Nephron progenitor cell (in vitro differentiated cells): ENCODE results near the gene DIP2C.
A peak's percentile ranks its signal among the peaks of the same experiment; 100 is the strongest.

Experiments used
- DNase-seq: peaks from one replicate; pipeline ENCODE4 v3.0.0; 2021
- H3K27ac Mint-ChIP-seq: 2 replicates; pipeline ENCODE4 v1.8.0; 2021; ENCODE audit warnings: mild to moderate bottlenecking, moderate library complexity, mixed read lengths
- H3K27me3 Mint-ChIP-seq: 2 replicates; pipeline ENCODE4 v1.8.0; 2021; ENCODE audit warnings: mild to moderate bottlenecking, low read depth, mixed read lengths; ENCODE audit not compliant: poor library complexity
- H3K36me3 Mint-ChIP-seq: 2 replicates; pipeline ENCODE4 v1.8.0; 2021; ENCODE audit warnings: low read depth, mixed read lengths
- H3K4me1 Mint-ChIP-seq: 2 replicates; pipeline ENCODE4 v1.8.0; 2021; ENCODE audit warnings: mixed read lengths
- H3K4me3 Mint-ChIP-seq: 2 replicates; pipeline ENCODE4 v1.8.0; 2021; ENCODE audit warnings: mild to moderate bottlenecking, moderate library complexity, mixed read lengths
- H3K9me3 Mint-ChIP-seq: 2 replicates; pipeline ENCODE4 v1.8.0; 2021; ENCODE audit warnings: mild to moderate bottlenecking, moderate library complexity, mixed read lengths
- CTCF ChIP-seq: fragments of 200-600 bp; sonication (generic); IDR thresholded peaks from 2 replicates; pipeline ENCODE4 v1.5.0; 2021; ENCODE audit warnings: antibody characterized with exemption

Gene DIP2C

GRCh38 chr10:384538-385305, 304.7 kb downstream of the DIP2C start:
- peak overlapping the region; percentile 23 for H3K27ac Mint-ChIP-seq
- TF ChIP-seq CTCF, result no peak
- H3K4me1 Mint-ChIP-seq, result peaks cover 30% of the 10 kb centered on the region
- H3K9me3 Mint-ChIP-seq, result no peaks in the 10 kb centered on the region
- H3K27me3 Mint-ChIP-seq, result no peaks in the 10 kb centered on the region
- H3K36me3 Mint-ChIP-seq, result peaks cover 76% of the 10 kb centered on the region
- no peak overlapping the region for H3K4me3 Mint-ChIP-seq
- DNase-seq, result no peak

- DNase-seq, result no peak
- H3K27me3 Mint-ChIP-seq, result no peaks in the 10 kb centered on the region
Measured at GRCh38 chr10:383519-383918, 305.9 kb downstream of the DIP2C start.

GRCh38 chr10:381805-382204, 307.7 kb downstream of the DIP2C start:
- H3K36me3 Mint-ChIP-seq, result peaks cover 78% of the 10 kb centered on the region
- H3K9me3 Mint-ChIP-seq, result no peaks in the 10 kb centered on the region
- H3K27me3 Mint-ChIP-seq, result no peaks in the 10 kb centered on the region
- no peak for DNase-seq
- peaks cover 20% of the 10 kb centered on the region for H3K4me1 Mint-ChIP-seq
- no peak overlapping the region for H3K27ac Mint-ChIP-seq
- no peak overlapping the region for H3K4me3 Mint-ChIP-seq
- TF ChIP-seq CTCF, result no peak

More at GRCh38 chr10:383519-383918, 305.9 kb downstream of the DIP2C start:
- no peak overlapping the region for H3K4me3 Mint-ChIP-seq
- TF ChIP-seq CTCF, result no peak
- H3K36me3 Mint-ChIP-seq, result peaks cover 79% of the 10 kb centered on the region
- H3K9me3 Mint-ChIP-seq, result no peaks in the 10 kb centered on the region
- H3K27ac Mint-ChIP-seq, result no peak overlapping the region
- H3K4me1 Mint-ChIP-seq, result peaks cover 22% of the 10 kb centered on the region

GRCh38 chr10:381346-381745, 308.1 kb downstream of the DIP2C start:
- Mint-ChIP-seq H3K4me1 (peaks cover 24% of the 10 kb centered on the region), H3K4me3 (no peak overlapping the region), H3K27ac (no peak overlapping the region), H3K9me3 (no peaks in the 10 kb centered on the region), H3K36me3 (peaks cover 78% of the 10 kb centered on the region), H3K27me3 (no peaks in the 10 kb centered on the region)
- TF ChIP-seq CTCF, result no peak
- no peak for DNase-seq

- Mint-ChIP-seq H3K4me3 (no peak overlapping the region), H3K9me3 (no peaks in the 10 kb centered on the region), H3K4me1 (peaks cover 30% of the 10 kb centered on the region), H3K36me3 (peaks cover 82% of the 10 kb centered on the region), H3K27ac (peak overlapping the region; percentile 57), H3K27me3 (no peaks in the 10 kb centered on the region)
- DNase-seq, result no peak
- no peak for TF ChIP-seq CTCF
Measured at GRCh38 chr10:380313-380940, 309.0 kb downstream of the DIP2C start.
